NCI-H510A (cell line): ENCODE results near the gene FDX1.
A peak's percentile ranks its signal among the peaks of the same experiment; 100 is the strongest.

Experiments
- DNase-seq: peaks from one replicate; lab custom pipeline; 2025; lab: John Stamatoyannopoulos, UW

FDX1 gene

DNA sequence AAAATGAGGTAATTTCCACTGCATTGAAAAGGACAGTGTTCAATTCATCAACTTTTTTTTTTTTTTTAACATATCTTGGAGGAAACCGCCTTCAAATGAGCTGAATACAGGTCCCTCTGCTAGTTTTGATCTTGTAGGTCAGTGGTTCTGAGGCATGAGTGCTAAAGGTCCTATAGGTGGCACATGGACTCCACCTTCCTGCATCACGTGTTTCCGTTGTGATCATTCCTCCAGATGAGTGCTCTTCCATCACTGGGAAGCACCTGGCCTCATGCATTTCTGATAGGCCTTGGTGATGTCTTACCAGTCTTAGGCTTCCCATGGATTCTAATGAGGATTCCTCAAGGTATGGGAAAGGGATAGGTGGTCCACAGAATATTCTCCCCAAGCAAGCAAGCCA, 37.8 kb downstream of the FDX1 start:
- DNase-seq: no peak

DNA sequence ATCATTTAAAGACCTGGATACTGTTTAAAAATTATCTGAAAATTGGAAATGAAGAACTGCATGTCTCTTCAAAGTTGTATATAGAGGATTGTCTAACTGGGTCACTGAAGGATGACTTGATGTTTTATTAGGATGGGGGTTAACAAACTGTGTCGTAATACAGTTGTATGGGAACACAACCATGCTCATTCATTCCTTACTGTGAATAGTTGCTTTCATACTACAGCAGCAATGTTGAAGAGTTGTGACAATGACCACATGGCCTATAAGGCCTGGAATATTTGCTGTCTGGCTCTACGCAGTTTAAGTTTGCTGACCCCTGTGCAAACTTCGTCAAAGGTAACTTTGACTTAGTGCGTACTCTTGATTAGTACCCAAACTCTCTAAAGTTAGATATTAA, 38.4 kb downstream of the FDX1 start:
- no peak for DNase-seq

DNA sequence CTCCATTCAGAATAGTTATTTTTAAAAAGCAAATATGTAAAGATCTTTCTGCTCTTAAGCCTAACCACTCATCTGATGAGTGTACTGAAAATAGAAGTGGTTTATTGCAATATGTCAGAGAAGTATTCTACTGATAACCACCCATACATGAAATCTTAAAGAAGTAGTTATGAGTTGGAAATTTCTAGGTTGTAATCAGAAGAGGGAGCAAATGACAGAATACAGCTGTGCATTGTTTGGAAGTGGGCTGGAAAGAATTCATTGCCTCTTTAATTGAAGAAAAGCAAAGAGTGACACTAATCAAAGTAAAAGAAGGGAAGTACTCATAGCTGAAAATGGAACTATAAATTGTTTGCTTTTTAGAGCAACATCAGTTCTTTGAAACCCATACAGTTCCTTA, 39.4 kb downstream of the FDX1 start:
- no peak for DNase-seq

DNA sequence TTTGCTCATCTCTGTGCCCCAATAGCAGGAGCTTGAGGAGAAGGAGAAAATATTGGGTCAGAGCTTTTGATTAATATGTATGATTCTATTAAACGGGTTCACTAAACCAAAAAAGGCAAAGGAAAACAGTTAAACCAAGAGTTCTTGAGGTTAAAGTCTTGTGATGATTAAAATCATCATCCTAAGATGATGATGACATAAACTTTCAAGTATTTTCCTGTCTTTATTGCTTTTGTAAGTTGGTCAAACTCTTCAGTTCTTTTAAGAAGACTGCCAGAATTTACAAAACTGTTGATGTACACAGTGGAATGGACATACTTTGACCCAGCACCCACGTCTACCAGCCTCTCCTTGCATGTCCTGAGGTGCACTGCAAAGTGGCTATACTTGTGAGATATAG, 41.0 kb downstream of the FDX1 start:
- no peak for DNase-seq

DNA sequence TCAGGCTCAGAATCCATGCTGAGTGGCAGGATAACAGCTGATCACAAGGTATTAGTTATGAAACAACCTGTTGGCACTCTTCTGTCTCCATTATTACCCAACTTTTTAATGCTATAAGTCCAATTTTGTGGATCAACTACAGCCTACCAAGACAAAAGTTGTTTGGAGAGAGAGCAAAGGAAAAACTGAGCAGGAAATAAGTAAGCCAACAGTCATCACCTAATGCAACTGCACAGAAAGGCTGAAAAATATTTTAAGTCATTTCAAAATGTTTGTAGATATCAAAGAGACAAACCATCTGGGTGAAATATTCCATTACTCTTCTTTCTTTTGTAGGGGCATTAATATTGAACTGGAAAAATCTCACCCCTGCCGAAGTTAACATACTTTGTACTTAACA, 41.6 kb downstream of the FDX1 start:
- no peak for DNase-seq

DNA sequence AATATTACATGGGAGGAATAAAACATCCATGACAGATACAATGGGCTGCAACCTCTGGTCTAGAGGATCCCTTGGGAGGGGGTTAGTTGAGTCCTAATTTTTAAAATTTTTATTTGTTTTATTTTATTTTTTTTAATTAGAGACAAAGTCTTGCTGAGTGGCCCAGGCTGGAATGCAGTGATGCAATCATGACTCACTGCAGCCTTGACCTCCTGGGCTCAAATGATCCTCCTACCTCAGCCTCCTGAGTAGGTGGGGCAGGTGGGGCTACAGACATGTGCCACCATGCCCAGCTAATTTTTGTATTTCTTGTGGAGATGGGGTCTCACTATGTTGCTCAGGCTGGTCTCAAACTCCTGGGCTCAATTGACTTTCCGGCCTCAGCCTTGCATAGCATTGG, 43.1 kb downstream of the FDX1 start:
- no peak for DNase-seq

DNA sequence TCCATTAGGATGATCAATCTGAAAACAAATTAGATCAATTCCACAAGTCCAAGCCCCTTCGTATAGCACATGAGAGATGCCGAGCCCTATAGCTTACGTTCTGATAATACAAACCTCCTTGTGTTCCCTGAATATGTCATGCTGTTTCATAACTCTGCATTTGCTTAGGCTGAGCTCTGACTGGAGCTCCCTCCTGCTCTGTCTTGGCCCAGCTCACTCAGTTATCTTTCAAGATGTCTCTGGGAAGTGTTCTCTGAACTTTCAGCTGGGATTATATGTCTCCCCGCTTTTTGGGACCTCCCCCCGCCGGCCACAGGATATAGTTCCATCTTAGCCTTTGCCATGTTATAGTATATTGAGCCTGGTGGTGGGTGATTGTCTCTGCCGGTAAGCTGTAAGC, 44.0 kb downstream of the FDX1 start:
- no peak for DNase-seq

DNA sequence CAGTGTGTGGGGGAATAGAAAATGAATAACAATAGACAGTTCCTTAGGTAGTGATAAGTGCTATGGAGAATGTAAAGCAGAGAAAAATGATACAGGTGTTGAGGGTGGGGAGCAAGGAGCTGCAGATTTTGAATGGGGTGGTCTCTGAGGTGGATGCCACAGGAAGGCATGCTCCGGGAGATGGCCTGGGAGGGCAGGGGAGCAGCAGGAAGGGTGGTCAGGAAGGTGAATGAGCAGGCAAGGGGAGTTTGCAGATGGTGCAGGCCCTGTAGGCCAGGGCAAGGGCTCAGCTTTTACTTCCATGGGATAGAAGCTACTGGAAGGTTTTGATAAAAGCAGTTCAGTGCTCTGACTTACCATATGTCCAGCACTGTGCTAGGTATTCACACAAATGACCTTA, 44.8 kb downstream of the FDX1 start:
- no peak for DNase-seq

DNA sequence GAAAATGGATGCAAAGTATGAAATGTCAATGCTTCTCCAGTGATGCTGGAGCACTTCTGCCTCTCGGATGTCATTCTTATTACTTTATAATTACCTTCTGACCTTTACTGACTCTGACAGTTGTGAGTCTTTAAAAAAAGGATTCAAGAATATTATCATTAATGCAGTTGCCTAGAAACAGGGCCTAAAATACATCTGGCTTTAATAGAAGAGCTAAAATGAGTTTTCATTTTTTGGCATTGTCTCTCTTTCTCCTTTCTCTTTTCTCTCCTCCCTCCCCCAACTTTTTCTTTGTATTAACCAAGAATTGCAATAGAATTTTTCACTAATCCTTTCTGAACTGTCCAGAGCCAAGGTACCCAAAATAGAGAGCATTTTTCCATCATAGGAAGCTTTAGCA, 45.9 kb downstream of the FDX1 start:
- DNase-seq: no peak

DNA sequence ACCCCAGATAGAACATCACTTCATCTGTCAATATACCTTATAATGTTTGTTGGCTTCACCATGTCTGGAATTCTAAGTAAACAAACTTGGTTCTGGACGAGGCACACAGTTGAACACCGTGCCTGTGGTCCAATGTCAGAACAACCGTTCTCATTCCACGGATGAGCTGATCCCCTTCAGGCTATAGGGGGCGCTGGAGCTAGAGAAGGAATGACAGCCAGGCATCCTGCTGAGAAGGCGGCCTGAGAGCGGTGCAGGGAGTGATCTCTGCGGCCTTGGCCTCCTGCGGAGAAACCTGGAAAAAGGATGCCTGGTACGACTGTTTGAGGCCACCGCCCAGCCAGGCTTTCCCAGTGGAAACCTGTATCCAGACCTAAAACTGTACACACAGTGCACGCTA, 48.7 kb downstream of the FDX1 start:
- no peak for DNase-seq

DNA sequence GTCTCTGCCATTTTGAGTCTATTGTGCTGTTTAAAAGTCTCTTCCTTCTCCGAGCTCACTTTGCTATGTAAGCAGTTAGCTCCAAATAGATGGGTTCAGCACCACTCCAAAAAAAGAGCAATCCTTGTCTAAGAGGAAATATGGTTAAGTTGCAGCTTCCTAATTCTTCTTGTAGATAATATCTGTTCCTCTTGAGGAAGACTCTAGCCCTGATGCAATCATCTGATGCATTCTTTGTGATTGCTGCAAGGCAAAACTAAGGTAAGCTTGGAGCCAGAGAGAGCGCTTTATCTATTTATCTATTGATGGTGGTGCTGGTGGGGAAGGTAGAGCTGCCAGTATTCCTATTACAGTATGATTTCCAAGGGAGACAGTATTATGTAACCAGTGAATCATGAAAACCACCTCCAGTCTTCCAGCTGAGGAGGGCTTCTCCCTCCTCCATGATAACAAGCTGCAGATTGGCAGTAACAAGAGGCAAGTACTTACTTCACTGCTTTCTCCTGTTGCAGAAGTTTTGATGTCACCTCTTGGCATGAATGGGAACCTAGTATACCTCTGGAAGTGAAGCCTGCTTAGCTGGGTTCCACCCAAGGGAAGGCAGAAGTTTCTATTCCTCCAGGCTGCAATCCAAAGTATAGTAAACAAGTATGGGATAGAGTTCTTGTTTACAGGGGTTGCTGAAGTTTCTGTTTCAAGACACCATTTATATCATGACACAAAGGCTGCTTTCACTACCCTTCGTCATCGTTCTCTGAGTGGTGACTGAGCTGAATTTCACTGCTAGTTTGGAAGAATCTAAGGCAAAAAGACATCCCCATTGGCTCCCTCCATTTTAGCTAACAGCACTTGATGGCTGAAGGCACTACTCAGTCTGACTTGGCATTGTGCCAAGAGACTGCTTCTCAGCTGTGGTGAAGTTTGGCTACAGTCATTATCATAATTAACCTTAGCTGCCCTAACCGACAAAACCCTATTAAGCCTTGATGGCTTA, 49.7 kb downstream of the FDX1 start:
- DNase-seq: no peak

DNA sequence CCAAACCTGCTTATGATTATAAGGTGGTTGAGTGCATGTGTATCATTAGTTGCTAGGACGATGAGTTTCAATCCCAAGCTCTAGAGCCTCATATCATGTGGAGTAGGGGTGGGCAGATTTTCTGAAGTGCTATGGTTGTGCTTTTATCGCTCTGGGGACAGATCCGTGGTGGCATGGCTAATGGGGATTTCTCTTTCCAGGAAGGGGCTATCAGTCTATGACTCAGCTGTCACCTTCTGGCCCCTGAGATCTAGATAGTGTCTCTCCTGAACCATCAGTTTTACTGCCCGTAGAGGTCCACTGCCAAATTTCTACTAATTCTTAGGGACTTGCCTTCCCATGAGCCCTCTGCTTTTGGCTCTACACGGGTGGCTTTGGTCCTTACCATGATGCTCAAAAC, 51.8 kb downstream of the FDX1 start:
- DNase-seq: no peak

DNA sequence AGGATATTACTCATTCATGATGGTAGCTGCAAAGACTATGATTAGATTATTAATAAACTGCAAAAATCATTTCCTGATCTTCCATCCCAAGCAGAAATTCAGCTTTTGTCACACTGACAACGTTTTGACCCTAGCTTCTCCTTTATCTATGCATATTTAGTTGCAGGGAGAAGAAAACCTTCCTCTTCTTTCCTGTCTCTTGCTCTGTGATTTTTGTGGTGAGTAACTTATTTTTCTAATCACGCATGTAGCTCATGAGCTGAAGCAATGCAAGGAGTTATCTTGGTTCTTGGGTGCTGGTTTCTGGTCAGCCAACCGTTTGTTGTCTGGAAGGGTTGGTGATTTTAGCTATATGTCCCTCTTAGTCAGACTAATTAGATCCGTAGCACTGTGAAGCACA, 56.4 kb downstream of the FDX1 start:
- DNase-seq: no peak

DNA sequence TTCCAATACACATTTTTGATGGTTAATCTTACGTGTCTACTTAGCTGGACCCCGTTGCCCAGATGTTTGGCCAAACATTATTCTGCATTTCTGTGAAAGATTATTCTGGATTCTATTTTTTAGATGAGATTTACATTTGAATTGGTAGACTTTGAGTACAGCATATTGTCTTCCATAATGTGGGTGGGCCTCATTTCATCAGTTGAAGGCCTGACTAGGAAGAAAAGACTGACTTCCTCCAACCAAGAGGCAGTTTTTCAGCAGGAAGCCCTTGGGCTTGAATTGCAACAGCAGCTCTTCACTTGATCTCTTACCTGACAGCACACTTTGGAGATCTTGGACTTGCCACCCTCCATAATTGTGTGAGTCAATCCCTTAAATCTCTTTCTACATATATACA, 58.7 kb downstream of the FDX1 start:
- no peak for DNase-seq

DNA sequence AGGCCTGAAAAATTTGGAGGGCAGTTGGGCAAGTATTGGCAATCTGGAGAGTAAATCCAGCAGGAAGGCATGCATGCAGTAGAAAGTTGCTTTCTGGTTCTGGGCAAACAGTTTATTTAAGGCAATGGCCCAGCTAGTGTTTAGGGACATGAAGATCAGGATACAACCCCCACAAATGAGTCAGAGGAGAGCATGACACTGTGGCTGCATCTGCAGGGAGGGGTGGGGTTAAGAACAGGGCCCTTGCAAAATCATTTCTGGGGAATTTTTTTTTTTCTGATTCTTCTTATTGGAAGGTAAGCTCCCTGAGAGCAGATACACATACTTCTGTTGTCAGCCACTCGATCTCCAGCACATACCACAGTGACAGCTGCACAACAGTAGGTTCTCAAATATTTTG, 61.1 kb downstream of the FDX1 start:
- no peak for DNase-seq

DNA sequence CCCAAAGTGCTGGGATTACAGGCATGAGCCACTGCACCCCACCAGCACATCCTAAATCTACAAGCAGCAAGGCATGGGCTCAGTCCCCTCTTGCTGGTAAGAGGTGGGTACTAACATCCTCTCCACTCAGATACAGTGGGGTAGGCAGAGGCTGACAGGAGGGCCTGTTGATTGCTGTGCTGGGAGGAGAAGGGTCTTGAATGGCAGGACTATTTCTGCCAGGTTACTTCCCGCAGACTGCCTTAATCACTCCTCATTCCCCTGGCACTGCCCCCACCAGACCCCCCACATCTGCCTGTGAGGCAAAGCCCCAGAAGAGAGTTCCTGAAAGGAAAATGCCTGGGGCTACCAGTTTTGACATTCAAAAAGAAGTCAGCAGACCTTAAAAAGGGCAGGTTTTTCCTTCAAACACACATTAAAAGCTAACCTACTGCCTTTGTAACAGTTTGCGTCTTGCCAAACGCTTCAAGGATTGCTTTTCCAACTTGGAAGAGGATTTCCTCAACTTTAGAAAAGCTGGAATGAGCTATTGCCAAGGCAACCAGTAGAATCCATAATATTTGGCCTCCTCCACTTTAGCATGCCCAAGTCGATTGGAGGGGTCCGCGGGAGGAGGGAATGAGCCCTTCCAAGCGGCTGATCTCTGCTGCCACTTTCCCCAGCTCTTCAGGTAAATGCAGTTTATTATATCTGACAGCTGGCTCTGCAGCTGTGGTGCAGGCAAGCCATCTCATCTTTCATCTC, 62.0 kb downstream of the FDX1 start:
- DNase-seq: peak; percentile 17

DNA sequence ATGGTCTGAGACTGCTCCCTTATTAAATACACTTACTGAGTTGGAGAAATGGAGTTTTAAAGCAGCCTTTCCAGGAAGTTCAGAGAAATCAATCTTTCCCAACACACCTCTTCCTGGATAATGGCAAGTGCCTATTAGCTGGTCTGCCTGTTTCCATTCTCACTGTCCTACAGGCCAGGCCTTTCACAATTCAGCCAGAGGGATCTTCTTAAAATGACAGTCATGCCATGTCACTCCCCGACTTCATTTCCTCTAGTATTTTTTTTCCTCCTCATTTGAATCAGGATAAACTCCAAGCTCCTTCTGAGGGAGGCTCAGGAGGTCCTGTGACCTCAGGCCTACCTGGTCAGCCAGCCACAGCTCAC, 62.6 kb downstream of the FDX1 start:
- DNase-seq: no peak

DNA sequence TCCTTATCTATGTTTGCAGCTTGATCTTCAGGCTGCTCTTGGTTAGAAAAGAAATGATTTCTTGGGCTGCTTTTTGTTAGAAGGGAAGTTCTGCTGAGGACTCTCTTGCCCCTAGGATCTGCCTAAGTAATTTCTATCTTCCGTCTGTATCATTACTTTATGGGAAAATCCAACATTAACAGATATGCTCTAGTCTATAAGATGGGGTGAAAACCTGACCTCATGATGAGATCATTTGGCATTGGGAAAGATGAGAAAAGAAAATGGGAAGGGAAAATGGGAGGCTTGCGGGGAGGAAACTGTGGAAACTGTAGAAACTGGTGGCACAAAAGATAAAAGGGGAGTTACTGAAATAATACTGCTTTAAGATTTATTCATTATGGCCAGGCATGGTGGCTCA, 63.6 kb downstream of the FDX1 start:
- DNase-seq: no peak

DNA sequence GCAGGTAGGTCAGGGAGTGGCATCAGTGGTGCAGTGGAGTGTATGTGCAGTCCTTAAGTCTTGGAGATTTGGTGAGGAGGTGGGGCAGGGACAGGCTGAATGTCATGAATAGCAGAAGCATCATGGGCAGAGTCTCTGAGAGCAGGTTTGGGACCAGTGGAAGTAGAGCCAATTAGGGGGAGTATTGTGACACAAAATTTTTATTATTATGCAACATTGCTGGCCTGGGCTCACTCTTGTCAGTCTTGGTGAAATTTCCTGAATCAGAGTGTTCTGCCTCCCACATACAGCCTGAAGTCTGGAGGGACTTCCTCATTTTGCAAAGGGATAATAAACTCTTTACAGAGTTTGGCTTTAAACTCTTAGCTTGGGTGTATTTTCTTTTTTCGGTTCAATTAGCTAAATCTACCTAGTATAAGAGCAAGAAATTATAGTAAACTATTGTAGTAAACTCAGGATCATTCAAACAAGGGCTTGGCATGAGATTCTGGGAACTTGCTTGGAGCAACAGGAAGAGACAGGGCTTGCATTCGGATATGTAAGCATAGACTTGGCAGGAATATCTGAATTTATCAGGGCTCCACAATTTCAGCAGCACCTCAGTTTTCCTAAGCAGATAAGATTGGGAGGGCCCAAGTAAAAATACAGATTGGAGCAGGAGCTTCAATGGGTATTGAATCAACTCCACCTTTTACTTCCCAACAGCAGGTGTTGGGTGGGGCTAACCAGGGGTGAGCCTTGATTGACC, 67.7 kb downstream of the FDX1 start:
- no peak for DNase-seq

DNA sequence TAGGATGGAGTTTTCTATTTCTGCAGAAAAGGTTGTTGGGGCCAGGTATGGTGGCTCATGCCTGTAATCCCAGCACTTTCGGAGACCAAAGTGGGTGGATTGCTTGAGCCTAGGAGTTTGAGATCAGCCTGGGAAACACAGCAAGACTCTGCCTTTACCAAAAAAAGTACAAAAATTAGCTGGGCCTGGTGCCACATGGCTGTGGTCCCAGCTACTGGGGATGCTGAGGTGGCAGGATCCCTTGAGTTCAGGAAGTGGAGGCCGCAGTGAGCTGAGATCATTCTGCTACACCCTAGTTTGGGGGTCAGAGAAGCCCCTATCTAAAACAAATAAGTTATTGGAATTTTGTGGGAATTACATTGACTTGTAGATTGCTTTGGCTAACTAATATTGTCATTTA, 71.7 kb downstream of the FDX1 start:
- DNase-seq: no peak

DNA sequence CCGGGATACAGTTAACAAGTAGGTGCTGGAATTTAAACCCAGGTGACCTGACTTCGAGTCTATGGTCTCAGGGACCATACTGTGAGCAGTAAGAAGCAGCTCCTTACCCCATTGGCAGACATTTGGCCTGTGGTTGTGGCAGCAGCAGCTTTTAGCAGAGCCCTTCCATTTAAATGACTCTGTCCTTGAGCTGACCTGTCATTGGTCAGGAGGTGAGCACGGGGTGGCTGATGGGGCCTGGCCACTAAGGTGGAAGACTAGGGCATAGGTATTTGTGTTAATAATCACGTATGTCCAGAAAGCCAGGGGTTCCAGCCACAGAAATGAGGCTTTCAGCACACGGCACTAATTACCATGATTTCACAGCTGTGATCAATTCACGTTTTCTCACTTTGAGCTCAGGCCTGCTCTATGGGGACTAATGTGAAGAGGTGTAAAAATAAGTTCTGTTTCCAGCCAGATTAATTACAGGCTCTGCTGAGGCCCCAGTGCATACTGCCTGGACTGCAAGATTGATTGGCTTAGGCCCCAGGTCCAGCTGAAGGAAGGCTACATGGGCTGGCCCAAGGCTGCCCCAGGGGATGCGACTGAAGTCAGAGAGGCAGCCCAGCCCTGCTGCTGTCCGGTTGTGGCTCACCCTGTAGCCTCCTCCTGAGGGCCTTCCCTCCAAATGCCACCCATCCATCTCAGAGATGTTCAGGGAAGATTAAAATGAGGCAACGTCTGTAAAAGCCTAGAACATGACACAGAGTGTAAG, 76.0 kb downstream of the FDX1 start:
- no peak for DNase-seq

DNA sequence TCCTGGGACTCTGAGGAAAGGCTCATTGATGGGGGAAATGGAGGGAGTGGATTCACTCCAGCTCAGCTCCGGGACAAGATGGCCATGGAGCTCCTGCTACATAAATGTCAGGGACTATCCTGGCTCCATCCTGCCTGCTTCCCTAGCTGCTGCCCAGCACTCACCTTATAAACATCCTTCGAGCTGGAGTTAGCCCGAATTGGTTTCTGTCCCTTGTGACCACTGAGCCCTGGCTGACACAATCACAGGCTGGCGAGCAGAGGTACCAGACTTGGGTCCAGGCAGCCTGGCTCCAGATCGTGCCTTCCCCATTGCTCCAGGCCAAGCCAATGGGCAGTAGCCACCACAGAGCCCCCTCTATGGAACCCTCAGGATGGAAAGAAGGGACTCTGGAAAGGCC, 77.6 kb downstream of the FDX1 start:
- DNase-seq: no peak
